HepG2 (cell line): Measurements from ENCODE around the gene CHPF. TPM values are rescaled to one million over a fixed set of nuclear protein-coding genes. Genes with fewer than 3 reads are reported as not detected.
A peak's percentile ranks its signal among the peaks of the same experiment; 100 is the strongest.

Experiments
- FOXK1 ChIP-seq: sonication (generic); formaldehyde crosslinking; IDR thresholded peaks from 2 replicates; pipeline ENCODE4 v1.4.0; 2020; ENCODE audit warnings: low read depth, missing genetic modification reagents, borderline replicate concordance
- GATA4 ChIP-seq: sonication (generic); IDR thresholded peaks from 2 replicates; pipeline ENCODE4 v1.6.1; 2016; ENCODE audit warnings: antibody characterized with exemption, low read depth, borderline replicate concordance
- HOXA9 ChIP-seq: sonication (generic); formaldehyde crosslinking; IDR thresholded peaks from 2 replicates; pipeline ENCODE4 v1.8.1; 2022; ENCODE audit warnings: missing genetic modification reagents, mild to moderate bottlenecking, moderate library complexity, borderline replicate concordance
- KAT2B ChIP-seq: fragments of 150-350 bp; IDR thresholded peaks from 2 replicates; pipeline ENCODE4 v1.6.1; 2014; ENCODE audit warnings: low read depth, low read length, borderline replicate concordance
- MIXL1 ChIP-seq: IDR thresholded peaks from 2 replicates; pipeline ENCODE4 v1.6.1; 2016
- RBM39 ChIP-seq: fragments of 200-400 bp; formaldehyde crosslinking; IDR thresholded peaks from one replicate; pipeline ENCODE4 v1.6.1; 2018; ENCODE audit warnings: antibody characterized with exemption, mild to moderate bottlenecking, low read depth, low read length; ENCODE audit not compliant: poor library complexity, severe bottlenecking
- SALL2 ChIP-seq: sonication (generic); formaldehyde crosslinking; IDR thresholded peaks from 2 replicates; pipeline ENCODE4 v1.8.1; 2023; ENCODE audit warnings: mild to moderate bottlenecking, missing genetic modification reagents, inconsistent platforms
- USF2 ChIP-seq, 2 experiments: sonication (generic) in 1 of 2; formaldehyde crosslinking in 1 of 2; IDR thresholded peaks; 2 replicates each; pipeline versions ENCODE4 v1.5.1 to v1.6.1; 2011 to 2020; ENCODE audit warnings: borderline replicate concordance in 1 of 2, low read depth in 1 of 2, low read length in 1 of 2, mild to moderate bottlenecking in 1 of 2, missing genetic modification reagents in 1 of 2, moderate library complexity in 1 of 2
- ZFP91 ChIP-seq: sonication (generic); formaldehyde crosslinking; IDR thresholded peaks from 2 replicates; pipeline ENCODE4 v1.9.0; 2022; ENCODE audit warnings: missing genetic modification reagents, mild to moderate bottlenecking, borderline replicate concordance
- ZNF34 ChIP-seq: sonication (generic); formaldehyde crosslinking; IDR thresholded peaks from 2 replicates; pipeline ENCODE4 v1.4.0; 2020; ENCODE audit warnings: mild to moderate bottlenecking, missing genetic modification reagents, borderline replicate concordance
- ZNF446 ChIP-seq: sonication (generic); formaldehyde crosslinking; IDR thresholded peaks from 2 replicates; pipeline ENCODE4 v1.5.0; 2020; ENCODE audit warnings: mild to moderate bottlenecking, missing genetic modification reagents
- ZNF546 ChIP-seq: sonication (generic); formaldehyde crosslinking; conservative IDR thresholded peaks from 2 replicates; pipeline ENCODE4 v1.8.1; 2023; ENCODE audit warnings: mild to moderate bottlenecking, missing genetic modification reagents
- ZNF615 ChIP-seq: sonication (generic); formaldehyde crosslinking; IDR thresholded peaks from 2 replicates; pipeline ENCODE4 v1.5.0; 2020; ENCODE audit warnings: mild to moderate bottlenecking, missing genetic modification reagents, borderline replicate concordance
- ZNF724P ChIP-seq: sonication (generic); formaldehyde crosslinking; IDR thresholded peaks from 2 replicates; pipeline ENCODE4 v1.8.0; 2022; ENCODE audit warnings: missing genetic modification reagents, borderline replicate concordance
- polyA plus RNA-seq, 8 experiments: library from polyadenylated mRNA; depleted of rRNA in 3 of 8; stranded (reverse) in 7 of 8; unstranded in 1 of 8; fragments of >200 nt; fragmentation: Illumina TruSeq in 4 of 8; extraction: Trizol in 4 of 8; gene quantifications; 2 replicates each; pipeline versions ENCODE4 v1.2.1 to v1.2.3, GENCODE V29; 2011 to 2016; ENCODE audit warnings: low read depth in 4 of 8, missing spikeins in 1 of 8, mixed read lengths in 1 of 8; ENCODE audit not compliant: insufficient read depth in 1 of 8
- total RNA-seq, 5 experiments: library from RNA; depleted of rRNA; stranded (reverse); fragments of >200 nt; fragmentation: Illumina TruSeq; extraction: Trizol; gene quantifications; 2 replicates each; pipeline ENCODE4 v1.2.3, GENCODE V29; 2016; ENCODE audit warnings: low read depth in 1 of 5
- TF ChIP-seq, protein P1 (sequence below): IDR thresholded peaks from 2 replicates; pipeline ENCODE4 v1.4.0; 2020; ENCODE audit warnings: mild to moderate bottlenecking, missing genetic modification reagents
- TF ChIP-seq, protein P2 (sequence below): sonication (generic); formaldehyde crosslinking; IDR thresholded peaks from 2 replicates; pipeline ENCODE4 v1.5.0; 2020; ENCODE audit warnings: mild to moderate bottlenecking, missing genetic modification reagents, moderate library complexity

The CHPF gene
- total and polyA plus RNA-seq, 2 of the 13 experiments (the other 11 are each of a cell fraction or from before 2014, with no cell fraction given) = 79.6 to 111 TPM

- TF ChIP-seq, protein P1, sequence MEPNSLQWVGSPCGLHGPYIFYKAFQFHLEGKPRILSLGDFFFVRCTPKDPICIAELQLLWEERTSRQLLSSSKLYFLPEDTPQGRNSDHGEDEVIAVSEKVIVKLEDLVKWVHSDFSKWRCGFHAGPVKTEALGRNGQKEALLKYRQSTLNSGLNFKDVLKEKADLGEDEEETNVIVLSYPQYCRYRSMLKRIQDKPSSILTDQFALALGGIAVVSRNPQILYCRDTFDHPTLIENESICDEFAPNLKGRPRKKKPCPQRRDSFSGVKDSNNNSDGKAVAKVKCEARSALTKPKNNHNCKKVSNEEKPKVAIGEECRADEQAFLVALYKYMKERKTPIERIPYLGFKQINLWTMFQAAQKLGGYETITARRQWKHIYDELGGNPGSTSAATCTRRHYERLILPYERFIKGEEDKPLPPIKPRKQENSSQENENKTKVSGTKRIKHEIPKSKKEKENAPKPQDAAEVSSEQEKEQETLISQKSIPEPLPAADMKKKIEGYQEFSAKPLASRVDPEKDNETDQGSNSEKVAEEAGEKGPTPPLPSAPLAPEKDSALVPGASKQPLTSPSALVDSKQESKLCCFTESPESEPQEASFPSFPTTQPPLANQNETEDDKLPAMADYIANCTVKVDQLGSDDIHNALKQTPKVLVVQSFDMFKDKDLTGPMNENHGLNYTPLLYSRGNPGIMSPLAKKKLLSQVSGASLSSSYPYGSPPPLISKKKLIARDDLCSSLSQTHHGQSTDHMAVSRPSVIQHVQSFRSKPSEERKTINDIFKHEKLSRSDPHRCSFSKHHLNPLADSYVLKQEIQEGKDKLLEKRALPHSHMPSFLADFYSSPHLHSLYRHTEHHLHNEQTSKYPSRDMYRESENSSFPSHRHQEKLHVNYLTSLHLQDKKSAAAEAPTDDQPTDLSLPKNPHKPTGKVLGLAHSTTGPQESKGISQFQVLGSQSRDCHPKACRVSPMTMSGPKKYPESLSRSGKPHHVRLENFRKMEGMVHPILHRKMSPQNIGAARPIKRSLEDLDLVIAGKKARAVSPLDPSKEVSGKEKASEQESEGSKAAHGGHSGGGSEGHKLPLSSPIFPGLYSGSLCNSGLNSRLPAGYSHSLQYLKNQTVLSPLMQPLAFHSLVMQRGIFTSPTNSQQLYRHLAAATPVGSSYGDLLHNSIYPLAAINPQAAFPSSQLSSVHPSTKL (CRISPR knock-in tag) = peak; percentile 52; the same call in 1 of the 2 replicates
- no peak for TF ChIP-seq FOXK1 (CRISPR knock-in tag)
- no peak for TF ChIP-seq ZNF724P (CRISPR knock-in tag)
- no peak for TF ChIP-seq MIXL1 (CRISPR knock-in tag)
- TF ChIP-seq KAT2B = no peak
- TF ChIP-seq SALL2 (CRISPR knock-in tag) = no peak; the same call in 1 of the 2 replicates
- TF ChIP-seq USF2 (IDR thresholded peaks at IDR 0.05; ENCODE audit: low read depth, low read length) = no peak
- TF ChIP-seq USF2 (CRISPR knock-in tag; IDR thresholded peaks at IDR 0.05; ENCODE audit: borderline replicate concordance) = no peak
- TF ChIP-seq ZNF615 = 0 out of 2 replicates have a peak, but pooled peaks have one; percentile 70
- TF ChIP-seq, protein P2, sequence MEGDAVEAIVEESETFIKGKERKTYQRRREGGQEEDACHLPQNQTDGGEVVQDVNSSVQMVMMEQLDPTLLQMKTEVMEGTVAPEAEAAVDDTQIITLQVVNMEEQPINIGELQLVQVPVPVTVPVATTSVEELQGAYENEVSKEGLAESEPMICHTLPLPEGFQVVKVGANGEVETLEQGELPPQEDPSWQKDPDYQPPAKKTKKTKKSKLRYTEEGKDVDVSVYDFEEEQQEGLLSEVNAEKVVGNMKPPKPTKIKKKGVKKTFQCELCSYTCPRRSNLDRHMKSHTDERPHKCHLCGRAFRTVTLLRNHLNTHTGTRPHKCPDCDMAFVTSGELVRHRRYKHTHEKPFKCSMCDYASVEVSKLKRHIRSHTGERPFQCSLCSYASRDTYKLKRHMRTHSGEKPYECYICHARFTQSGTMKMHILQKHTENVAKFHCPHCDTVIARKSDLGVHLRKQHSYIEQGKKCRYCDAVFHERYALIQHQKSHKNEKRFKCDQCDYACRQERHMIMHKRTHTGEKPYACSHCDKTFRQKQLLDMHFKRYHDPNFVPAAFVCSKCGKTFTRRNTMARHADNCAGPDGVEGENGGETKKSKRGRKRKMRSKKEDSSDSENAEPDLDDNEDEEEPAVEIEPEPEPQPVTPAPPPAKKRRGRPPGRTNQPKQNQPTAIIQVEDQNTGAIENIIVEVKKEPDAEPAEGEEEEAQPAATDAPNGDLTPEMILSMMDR = peak; percentile 30; the same call in 1 of the 2 replicates
- peak; percentile 84; the same call in 1 of the 2 replicates for TF ChIP-seq GATA4
- TF ChIP-seq ZNF546 (CRISPR knock-in tag) = no peak
- TF ChIP-seq HOXA9 (CRISPR knock-in tag) = peak; percentile 95
- TF ChIP-seq RBM39 = peak; percentile 64
- TF ChIP-seq ZNF446 (CRISPR knock-in tag) = no peak
- peak; percentile 85 for TF ChIP-seq ZFP91 (CRISPR knock-in tag)
- no peak for TF ChIP-seq ZNF34 (CRISPR knock-in tag)
Measured at GRCh38 chr2:219571311-219572236, 28.0 kb upstream of the CHPF start, which contains the start of gene OBSL1 (continued).
